HepG2 (cell line): ENCODE measurements around the gene CIROP. TPM values are rescaled to one million over a fixed set of nuclear protein-coding genes. Genes with fewer than 3 reads are reported as not detected.
A peak's percentile ranks its signal among the peaks of the same experiment; 100 is the strongest.

Experiments
- ARNT2 ChIP-seq: sonication (generic); formaldehyde crosslinking; IDR thresholded peaks from 2 replicates; pipeline ENCODE4 v1.8.0; 2022; ENCODE audit warnings: mild to moderate bottlenecking, low read depth, missing genetic modification reagents, moderate library complexity
- CBX1 ChIP-seq: IDR thresholded peaks from one replicate; pipeline ENCODE4 v1.6.1; 2016; ENCODE audit warnings: antibody characterized with exemption, low read depth
- EP300 ChIP-seq, 3 experiments: sonication (generic) in 1 of 3; formaldehyde crosslinking in 1 of 3; IDR thresholded peaks; 2 replicates each; pipeline versions ENCODE4 v1.5.1 to v1.6.1; 2011 to 2020; ENCODE audit warnings: low read depth in 2 of 3, low read length in 2 of 3, borderline replicate concordance in 1 of 3, improper control_type of control experiment in 1 of 3, mild to moderate bottlenecking in 1 of 3, missing genetic modification reagents in 1 of 3, moderate library complexity in 1 of 3
- GABPA ChIP-seq, 2 experiments: IDR thresholded peaks; 2 replicates each; pipeline ENCODE4 v1.6.1; 2011 to 2016; ENCODE audit warnings: low read depth in 2 of 2, low read length in 1 of 2, missing biosample characterization in 1 of 2, missing genetic modification characterization in 1 of 2
- HMGA1 ChIP-seq: sonication (generic); formaldehyde crosslinking; conservative IDR thresholded peaks from 2 replicates; pipeline ENCODE4 v1.4.0; 2020; ENCODE audit warnings: missing genetic modification reagents
- KAT8 ChIP-seq: IDR thresholded peaks from 2 replicates; pipeline ENCODE4 v1.6.1; 2016; ENCODE audit warnings: missing genetic modification reagents, missing compliant biosample characterization
- MTA1 ChIP-seq: sonication (generic); formaldehyde crosslinking; IDR thresholded peaks from 2 replicates; pipeline ENCODE4 v1.4.0; 2020; ENCODE audit warnings: missing genetic modification reagents, mild to moderate bottlenecking, borderline replicate concordance
- NR1H2 ChIP-seq: sonication (generic); formaldehyde crosslinking; IDR thresholded peaks from 2 replicates; pipeline ENCODE4 v1.8.1; 2022; ENCODE audit warnings: low read depth, missing genetic modification reagents, borderline replicate concordance
- NR2F1 ChIP-seq, 2 experiments: fragments of 450-650 bp in 1 of 2; formaldehyde crosslinking in 1 of 2; IDR thresholded peaks; 2 replicates each; pipeline versions ENCODE4 v1.5.0 to v1.6.1; 2016 to 2020; ENCODE audit warnings: mild to moderate bottlenecking in 1 of 2, missing compliant biosample characterization in 1 of 2, missing genetic modification reagents in 1 of 2, moderate library complexity in 1 of 2
- POLR2G ChIP-seq: fragments of 200-400 bp; formaldehyde crosslinking; IDR thresholded peaks from 2 replicates; pipeline ENCODE4 v1.6.1; 2018; ENCODE audit warnings: mild to moderate bottlenecking, low read depth, low read length, moderate library complexity
- PTBP1 ChIP-seq: fragments of 200-400 bp; formaldehyde crosslinking; IDR thresholded peaks from 2 replicates; pipeline ENCODE4 v1.6.1; 2018; ENCODE audit warnings: low read length, low read depth; ENCODE audit not compliant: poor library complexity, severe bottlenecking
- RBAK ChIP-seq: sonication (generic); formaldehyde crosslinking; IDR thresholded peaks from 2 replicates; pipeline ENCODE4 v1.5.1; 2020; ENCODE audit warnings: mild to moderate bottlenecking, missing genetic modification reagents
- SALL1 ChIP-seq: sonication (generic); formaldehyde crosslinking; IDR thresholded peaks from 2 replicates; pipeline ENCODE4 v1.8.0; 2022; ENCODE audit warnings: mild to moderate bottlenecking, missing genetic modification reagents
- ZC3H4 ChIP-seq: sonication (generic); formaldehyde crosslinking; IDR thresholded peaks from 2 replicates; pipeline ENCODE4 v1.4.0; 2020; ENCODE audit warnings: missing genetic modification reagents, borderline replicate concordance
- ZNF17 ChIP-seq: sonication (generic); formaldehyde crosslinking; IDR thresholded peaks from 2 replicates; pipeline ENCODE4 v1.5.0; 2020; ENCODE audit warnings: mild to moderate bottlenecking, missing genetic modification reagents
- ZNF251 ChIP-seq: sonication (generic); formaldehyde crosslinking; IDR thresholded peaks from 2 replicates; pipeline ENCODE4 v1.9.0; 2021; ENCODE audit warnings: mild to moderate bottlenecking, missing genetic modification reagents
- ZNF570 ChIP-seq: sonication (generic); formaldehyde crosslinking; IDR thresholded peaks from 2 replicates; pipeline ENCODE4 v1.4.0; 2020; ENCODE audit warnings: mild to moderate bottlenecking, missing genetic modification reagents, borderline replicate concordance
- ZNF7 ChIP-seq: IDR thresholded peaks from 2 replicates; pipeline ENCODE4 v1.6.1; 2016; ENCODE audit warnings: missing biosample characterization, missing genetic modification reagents
- ZNF761 ChIP-seq: sonication (generic); formaldehyde crosslinking; conservative IDR thresholded peaks from 2 replicates; pipeline ENCODE4 v1.4.0; 2020; ENCODE audit warnings: mild to moderate bottlenecking, missing genetic modification reagents
- ZNF83 ChIP-seq: sonication (generic); formaldehyde crosslinking; IDR thresholded peaks from 2 replicates; pipeline ENCODE4 v1.4.0; 2020; ENCODE audit warnings: missing genetic modification reagents, mild to moderate bottlenecking, borderline replicate concordance
- polyA plus RNA-seq, 8 experiments: library from polyadenylated mRNA; depleted of rRNA in 3 of 8; stranded (reverse) in 7 of 8; unstranded in 1 of 8; fragments of >200 nt; fragmentation: Illumina TruSeq in 4 of 8; extraction: Trizol in 4 of 8; gene quantifications; 2 replicates each; pipeline versions ENCODE4 v1.2.1 to v1.2.3, GENCODE V29; 2011 to 2016; ENCODE audit warnings: low read depth in 4 of 8, missing spikeins in 1 of 8, mixed read lengths in 1 of 8; ENCODE audit not compliant: insufficient read depth in 1 of 8
- total RNA-seq, 5 experiments: library from RNA; depleted of rRNA; stranded (reverse); fragments of >200 nt; fragmentation: Illumina TruSeq; extraction: Trizol; gene quantifications; 2 replicates each; pipeline ENCODE4 v1.2.3, GENCODE V29; 2016; ENCODE audit warnings: low read depth in 1 of 5
- TF ChIP-seq, protein P1 (sequence below): sonication (generic); formaldehyde crosslinking; IDR thresholded peaks from 2 replicates; pipeline ENCODE4 v1.4.0; 2020; ENCODE audit warnings: missing genetic modification reagents, borderline replicate concordance

CIROP gene
- total and polyA plus RNA-seq, 2 of the 13 experiments (the other 11 are each of a cell fraction or from before 2014, with no cell fraction given): 0.07 TPM; not detected in 1

DNA sequence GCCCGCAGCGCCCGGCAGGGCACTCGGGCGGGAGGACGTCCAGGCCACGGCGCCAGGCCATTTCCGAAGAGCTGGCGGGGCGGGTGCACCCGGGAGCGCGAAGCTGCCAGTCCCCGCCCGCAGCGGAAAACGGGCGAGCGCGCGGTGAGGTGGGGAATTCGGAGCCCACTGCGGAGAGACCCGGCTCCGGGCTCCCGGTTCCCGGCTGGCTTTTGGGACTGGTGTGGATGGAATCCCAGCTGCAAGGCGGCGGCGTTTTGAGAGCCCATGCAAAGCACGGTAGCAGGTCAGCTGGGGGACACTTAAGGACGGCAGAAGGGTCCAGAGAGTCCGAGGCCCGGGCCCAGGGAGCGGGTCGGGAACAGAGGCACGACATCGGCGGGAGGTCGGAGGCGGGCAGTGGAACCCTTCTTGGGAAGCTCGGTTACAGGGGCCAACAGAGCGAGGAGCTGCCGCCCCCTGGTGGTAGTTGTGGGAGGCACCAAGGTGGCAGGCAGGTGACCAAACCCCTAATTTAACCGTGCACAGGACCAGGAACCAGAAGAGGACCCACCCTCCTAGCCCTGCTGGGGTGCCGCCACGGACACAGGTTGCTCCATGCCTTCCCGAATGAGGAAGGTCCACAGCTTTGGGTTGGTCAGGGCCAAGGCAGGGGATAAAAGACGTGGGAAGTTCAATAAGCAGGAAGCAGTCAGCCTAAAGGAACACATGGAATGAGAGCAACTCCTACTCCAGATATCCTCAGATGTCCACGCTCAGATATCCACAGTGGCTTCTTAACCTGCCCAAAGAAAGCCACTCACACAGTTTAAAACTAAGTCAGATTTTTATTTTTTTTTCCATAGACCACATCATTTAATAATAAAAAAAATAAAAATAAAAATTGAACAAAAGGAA, 46.8 kb downstream of the CIROP start (continued):
- no peak for TF ChIP-seq ZNF17 (CRISPR knock-in tag)
- no peak for TF ChIP-seq ZNF7
- TF ChIP-seq PTBP1: peak; percentile 98
- TF ChIP-seq, protein P1, sequence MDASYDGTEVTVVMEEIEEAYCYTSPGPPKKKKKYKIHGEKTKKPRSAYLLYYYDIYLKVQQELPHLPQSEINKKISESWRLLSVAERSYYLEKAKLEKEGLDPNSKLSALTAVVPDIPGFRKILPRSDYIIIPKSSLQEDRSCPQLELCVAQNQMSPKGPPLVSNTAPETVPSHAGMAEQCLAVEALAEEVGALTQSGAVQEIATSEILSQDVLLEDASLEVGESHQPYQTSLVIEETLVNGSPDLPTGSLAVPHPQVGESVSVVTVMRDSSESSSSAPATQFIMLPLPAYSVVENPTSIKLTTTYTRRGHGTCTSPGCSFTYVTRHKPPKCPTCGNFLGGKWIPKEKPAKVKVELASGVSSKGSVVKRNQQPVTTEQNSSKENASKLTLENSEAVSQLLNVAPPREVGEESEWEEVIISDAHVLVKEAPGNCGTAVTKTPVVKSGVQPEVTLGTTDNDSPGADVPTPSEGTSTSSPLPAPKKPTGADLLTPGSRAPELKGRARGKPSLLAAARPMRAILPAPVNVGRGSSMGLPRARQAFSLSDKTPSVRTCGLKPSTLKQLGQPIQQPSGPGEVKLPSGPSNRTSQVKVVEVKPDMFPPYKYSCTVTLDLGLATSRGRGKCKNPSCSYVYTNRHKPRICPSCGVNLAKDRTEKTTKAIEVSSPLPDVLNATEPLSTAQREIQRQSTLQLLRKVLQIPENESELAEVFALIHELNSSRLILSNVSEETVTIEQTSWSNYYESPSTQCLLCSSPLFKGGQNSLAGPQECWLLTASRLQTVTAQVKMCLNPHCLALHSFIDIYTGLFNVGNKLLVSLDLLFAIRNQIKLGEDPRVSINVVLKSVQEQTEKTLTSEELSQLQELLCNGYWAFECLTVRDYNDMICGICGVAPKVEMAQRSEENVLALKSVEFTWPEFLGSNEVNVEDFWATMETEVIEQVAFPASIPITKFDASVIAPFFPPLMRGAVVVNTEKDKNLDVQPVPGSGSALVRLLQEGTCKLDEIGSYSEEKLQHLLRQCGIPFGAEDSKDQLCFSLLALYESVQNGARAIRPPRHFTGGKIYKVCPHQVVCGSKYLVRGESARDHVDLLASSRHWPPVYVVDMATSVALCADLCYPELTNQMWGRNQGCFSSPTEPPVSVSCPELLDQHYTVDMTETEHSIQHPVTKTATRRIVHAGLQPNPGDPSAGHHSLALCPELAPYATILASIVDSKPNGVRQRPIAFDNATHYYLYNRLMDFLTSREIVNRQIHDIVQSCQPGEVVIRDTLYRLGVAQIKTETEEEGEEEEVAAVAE (CRISPR knock-in tag): no peak; the same call in 1 of the 2 replicates
- peak; percentile 69; the same call in 1 of the 2 replicates for TF ChIP-seq ZNF761 (CRISPR knock-in tag)
- TF ChIP-seq RBAK (CRISPR knock-in tag): peak; percentile 60; the same call in 1 of the 2 replicates
- 0 out of 4 replicates have a peak, but pooled peaks of 1 of the 2 experiments have one; percentile 5 for TF ChIP-seq NR2F1 (CRISPR knock-in tag; IDR thresholded peaks at IDR 0.05)
- no peak; the same call in 1 of the 2 replicates for TF ChIP-seq HMGA1 (CRISPR knock-in tag)
- TF ChIP-seq ZNF83 (CRISPR knock-in tag): peak; percentile 94; the same call in 1 of the 2 replicates
- TF ChIP-seq SALL1: peak; percentile 89
- TF ChIP-seq CBX1: peak; percentile 66
- 0 out of 2 replicates have a peak, but pooled peaks have one; percentile 57 for TF ChIP-seq ZNF570 (CRISPR knock-in tag)
- peak; percentile 69; the same call in 1 of the 2 replicates for TF ChIP-seq ZC3H4
- peak; percentile 78 for TF ChIP-seq KAT8
- no peak for TF ChIP-seq NR1H2 (CRISPR knock-in tag)
- TF ChIP-seq GABPA (IDR thresholded peaks at IDR 0.05; ENCODE audit: low read depth, low read length): no peak
- TF ChIP-seq GABPA (CRISPR knock-in tag; IDR thresholded peaks at IDR 0.05; ENCODE audit: low read depth): no peak
- peak; percentile 95 for TF ChIP-seq ARNT2 (CRISPR knock-in tag)
- peak; percentile 93 for TF ChIP-seq POLR2G
- peak in 1 of 2 experiments; percentile 66; a peak in 1 of 4 replicates for TF ChIP-seq EP300 (IDR thresholded peaks at IDR 0.05; ENCODE audit: low read depth in 2 of 2, low read length in 2 of 2)
- 0 out of 2 replicates have a peak, but pooled peaks have one; percentile 32 for TF ChIP-seq EP300 (CRISPR knock-in tag; IDR thresholded peaks at IDR 0.05; ENCODE audit: borderline replicate concordance)
- peak; percentile 93; the same call in 1 of the 2 replicates for TF ChIP-seq MTA1 (CRISPR knock-in tag)
- TF ChIP-seq ZNF251 (CRISPR knock-in tag): peak; percentile 49; the same call in 1 of the 2 replicates
